H1 (cell line): ENCODE measurements around the gene QRICH2. TPM values are rescaled to one million over a fixed set of nuclear protein-coding genes. Genes with fewer than 3 reads are reported as not detected.

Experiments used
- CTCF ChIA-PET: fragments of 300-600 bp; sonication (Branson Sonifier 250); formaldehyde crosslinking; loops from one replicate; lab custom pipeline; 2021; ENCODE audit not compliant: partially characterized antibody; lab: Charles Lee
- POLR2A ChIA-PET: fragments of 300-600 bp; sonication (Branson Sonifier 250); formaldehyde crosslinking; loops from one replicate; lab custom pipeline; 2021; ENCODE audit warnings: inconsistent platforms; ENCODE audit not compliant: partially characterized antibody; lab: Charles Lee
- DNase-seq, 2 experiments: peaks; one replicate each; pipeline versions ENCODE4 v3.0.0 to v3.0.0-alpha.2; 2010 to 2022; ENCODE audit warnings: low spot score in 2 of 2, low read depth in 1 of 2, mixed read lengths in 1 of 2
- FAIRE-seq: peaks from 2 replicates; lab custom pipeline; 2011; peaks lifted over from hg19 to GRCh38; lab: Jason Lieb, UNC
- H2AFZ ChIP-seq: 2 replicates; pipeline ENCODE4 v1.8.1; 2012; ENCODE audit warnings: low read length, inconsistent platforms
- H2AK5ac ChIP-seq: 2 replicates; pipeline ENCODE4 v1.6.1; 2013; ENCODE audit warnings: low read depth, low read length
- H2BK120ac ChIP-seq: replicated peaks from 2 replicates; pipeline ENCODE3; 2013; ENCODE audit warnings: low read depth, low read length, inconsistent platforms
- H2BK12ac ChIP-seq: 2 replicates; pipeline ENCODE4 v1.6.1; 2013; ENCODE audit warnings: low read depth, low read length
- H2BK15ac ChIP-seq: 2 replicates; pipeline ENCODE4 v1.6.1; 2013; ENCODE audit warnings: low read length
- H2BK20ac ChIP-seq: 2 replicates; pipeline ENCODE4 v1.6.1; 2013; ENCODE audit warnings: low read length
- H2BK5ac ChIP-seq: 2 replicates; pipeline ENCODE4 v1.6.1; 2013; ENCODE audit warnings: low read depth, low read length
- H3K14ac ChIP-seq: 2 replicates; pipeline ENCODE4 v1.6.1; 2013; ENCODE audit warnings: inconsistent platforms; ENCODE audit not compliant: insufficient read length
- H3K18ac ChIP-seq: 2 replicates; pipeline ENCODE4 v1.6.1; 2013; ENCODE audit warnings: low read length; ENCODE audit errors: extremely low read depth
- H3K23ac ChIP-seq: 2 replicates; pipeline ENCODE4 v1.6.1; 2013; ENCODE audit warnings: inconsistent platforms; ENCODE audit not compliant: insufficient read length
- H3K23me2 ChIP-seq: 2 replicates; pipeline ENCODE4 v1.6.1; 2013; ENCODE audit warnings: low read depth, low read length
- H3K27ac ChIP-seq: 2 replicates; pipeline ENCODE4 v1.6.1; 2011; ENCODE audit warnings: low read depth, low read length, inconsistent platforms
- H3K27me3 ChIP-seq, 4 experiments: replicated peaks in 1 of 4; 1 replicate in 1 of 4; 2 replicates in 3 of 4; pipeline versions ENCODE4 v1.6.1 to v1.8.1; 2011 to 2013; ENCODE audit warnings: low read length in 3 of 4, mild to moderate bottlenecking in 3 of 4, inconsistent platforms in 2 of 4, mixed read lengths in 2 of 4, moderate library complexity in 1 of 4; ENCODE audit not compliant: control insufficient read depth in 3 of 4, insufficient read depth in 3 of 4; ENCODE audit errors: extremely low read depth in 1 of 4
- H3K36me3 ChIP-seq, 4 experiments: 2 replicates each; pipeline versions ENCODE4 v1.6.1 to v1.8.1; 2011 to 2013; ENCODE audit warnings: mild to moderate bottlenecking in 4 of 4, low read length in 3 of 4, moderate library complexity in 2 of 4, control low read depth in 1 of 4, inconsistent platforms in 1 of 4; ENCODE audit not compliant: insufficient read depth in 4 of 4, control insufficient read depth in 2 of 4
- H3K4ac ChIP-seq: replicated peaks from 2 replicates; pipeline ENCODE3; 2013; ENCODE audit warnings: low read length, low read depth, mixed read lengths, inconsistent platforms; ENCODE audit not compliant: insufficient read length
- H3K4me1 ChIP-seq, 4 experiments: replicated peaks in 1 of 4; 1 replicate in 1 of 4; 2 replicates in 3 of 4; pipeline versions ENCODE4 v1.6.1 to v1.8.1; 2011 to 2013; ENCODE audit warnings: low read length in 3 of 4, inconsistent platforms in 2 of 4, mixed read lengths in 1 of 4; ENCODE audit not compliant: insufficient read depth in 4 of 4, control insufficient read depth in 3 of 4
- H3K4me2 ChIP-seq, 2 experiments: 2 replicates each; pipeline versions ENCODE4 v1.6.1 to v1.8.1; 2011 to 2013; ENCODE audit warnings: low read depth in 2 of 2, low read length in 2 of 2, control low read depth in 1 of 2, inconsistent platforms in 1 of 2, mild to moderate bottlenecking in 1 of 2; ENCODE audit not compliant: insufficient read depth in 1 of 2
- H3K4me3 ChIP-seq, 4 experiments: fragments of 200-600, 300-600 bp in 1 of 4; sonication (generic), shearing (Covaris generic), sonication (Bioruptor Twin) in 1 of 4; 2 replicates each; pipeline versions ENCODE4 v1.5.1 to v1.8.1; 2011 to 2016; ENCODE audit warnings: low read length in 4 of 4, low read depth in 3 of 4, control low read depth in 2 of 4, inconsistent platforms in 2 of 4, mild to moderate bottlenecking in 2 of 4, mixed read lengths in 1 of 4, moderate library complexity in 1 of 4; ENCODE audit not compliant: insufficient read depth in 2 of 4; ENCODE audit errors: extremely low read depth in 1 of 4
- H3K56ac ChIP-seq: replicated peaks from 2 replicates; pipeline ENCODE3; 2013; ENCODE audit warnings: low read depth, mild to moderate bottlenecking, mixed read lengths, low read length, inconsistent platforms; ENCODE audit not compliant: insufficient read length
- H3K79me1 ChIP-seq: 2 replicates; pipeline ENCODE4 v1.6.1; 2013; ENCODE audit warnings: low read depth, low read length, control low read depth
- H3K79me2 ChIP-seq, 2 experiments: 2 replicates each; pipeline versions ENCODE4 v1.6.1 to v1.8.1; 2012 to 2013; ENCODE audit warnings: low read length in 2 of 2, mild to moderate bottlenecking in 2 of 2, inconsistent platforms in 1 of 2; ENCODE audit not compliant: insufficient read depth in 2 of 2, control insufficient read depth in 1 of 2
- H3K9ac ChIP-seq, 4 experiments: replicated peaks in 1 of 4; 1 replicate in 1 of 4; 2 replicates in 3 of 4; pipeline versions ENCODE4 v1.6.1 to v1.8.1; 2011 to 2013; ENCODE audit warnings: low read depth in 3 of 4, low read length in 3 of 4, control low read depth in 2 of 4, mild to moderate bottlenecking in 2 of 4, moderate library complexity in 2 of 4, inconsistent platforms in 1 of 4; ENCODE audit errors: extremely low read depth in 1 of 4
- H3K9me3 ChIP-seq, 2 experiments: 2 replicates each; pipeline versions ENCODE4 v1.6.1 to v1.8.1; 2012 to 2013; ENCODE audit warnings: mild to moderate bottlenecking in 2 of 2, moderate library complexity in 2 of 2, control low read depth in 1 of 2, inconsistent platforms in 1 of 2, low read depth in 1 of 2, low read length in 1 of 2, mixed read lengths in 1 of 2; ENCODE audit not compliant: insufficient read depth in 2 of 2
- H4K20me1 ChIP-seq, 2 experiments: replicated peaks in 1 of 2; 2 replicates each; pipeline versions ENCODE3 to v1.8.1; 2011 to 2013; ENCODE audit warnings: inconsistent platforms in 2 of 2, low read length in 2 of 2, mild to moderate bottlenecking in 1 of 2; ENCODE audit not compliant: insufficient read depth in 2 of 2, control insufficient read depth in 1 of 2
- H4K5ac ChIP-seq: 2 replicates; pipeline ENCODE4 v1.6.1; 2013; ENCODE audit warnings: low read length, low read depth, mixed read lengths, inconsistent platforms; ENCODE audit not compliant: insufficient read length
- H4K8ac ChIP-seq: 2 replicates; pipeline ENCODE4 v1.8.0; 2013; ENCODE audit warnings: mild to moderate bottlenecking, moderate library complexity, low read length, inconsistent platforms; ENCODE audit not compliant: insufficient read depth; ENCODE audit errors: extremely low read depth
- H4K91ac ChIP-seq: replicated peaks from 2 replicates; pipeline ENCODE3; 2013; ENCODE audit warnings: low read length, mixed read lengths, inconsistent platforms; ENCODE audit not compliant: insufficient read length
- ASH2L ChIP-seq: fragments of 200-600, 300-600 bp; sonication (generic); IDR thresholded peaks from one replicate; pipeline ENCODE4 v1.7.1; 2017; ENCODE audit warnings: low read length
- CTBP2 ChIP-seq: IDR thresholded peaks from 2 replicates; pipeline ENCODE4 v1.7.0; 2011; ENCODE audit warnings: borderline replicate concordance, mild to moderate bottlenecking, moderate library complexity, mixed read lengths, low read length; ENCODE audit not compliant: insufficient read depth, insufficient read length
- EP300 ChIP-seq, 2 experiments: IDR thresholded peaks; 1 replicate in 1 of 2; 2 replicates in 1 of 2; pipeline ENCODE4 v1.6.1; 2011 to 2012; ENCODE audit warnings: low read depth in 2 of 2, low read length in 2 of 2, mild to moderate bottlenecking in 2 of 2, borderline replicate concordance in 1 of 2, inconsistent platforms in 1 of 2, moderate library complexity in 1 of 2
- KDM1A ChIP-seq: fragments of 200-600, 300-600 bp; sonication (generic); IDR thresholded peaks from 2 replicates; pipeline ENCODE4 v1.7.1; 2016; ENCODE audit warnings: mild to moderate bottlenecking, low read length, borderline replicate concordance
- POU5F1 ChIP-seq: IDR thresholded peaks from 2 replicates; pipeline ENCODE4 v1.6.1; 2011; ENCODE audit warnings: low read depth, mild to moderate bottlenecking, low read length, moderate library complexity
- SAP30 ChIP-seq: fragments of 300-600 bp; sonication (generic); IDR thresholded peaks from 2 replicates; pipeline ENCODE4 v1.7.1; 2012; ENCODE audit warnings: low read length, moderate library complexity, mild to moderate bottlenecking, inconsistent platforms; ENCODE audit not compliant: insufficient read depth, insufficient replicate concordance
- SIX5 ChIP-seq: IDR thresholded peaks from 2 replicates; pipeline ENCODE4 v1.6.1; 2011; ENCODE audit warnings: mild to moderate bottlenecking, low read depth, low read length
- TAF1 ChIP-seq: IDR thresholded peaks from 2 replicates; pipeline ENCODE4 v1.6.1; 2011; ENCODE audit warnings: mild to moderate bottlenecking, low read depth, low read length
- ZNF274 ChIP-seq: IDR thresholded peaks from 2 replicates; pipeline ENCODE4 v1.7.0; 2012; ENCODE audit warnings: low read length, borderline replicate concordance; ENCODE audit errors: extremely low read depth
- WGBS, 2 experiments: shearing (Covaris generic) in 1 of 2; methylation state at CpG; one replicate each; pipeline versions ENCODE4 v1.1.6 to v1.1.7; 2013 to 2015; ENCODE audit warnings: low lambda C conversion rate in 2 of 2, mixed read lengths in 2 of 2, inconsistent platforms in 1 of 2, low coverage in 1 of 2, missing lambda C conversion rate in 1 of 2; ENCODE audit not compliant: insufficient replicate concordance in 2 of 2, insufficient coverage in 1 of 2, insufficient read length in 1 of 2; ENCODE audit errors: extremely low coverage in 1 of 2, missing lambda C conversion rate in 1 of 2; 5-methylcytosine and 5-hydroxymethylcytosine counted together
- polyA plus RNA-seq, 7 experiments: library from polyadenylated mRNA; depleted of rRNA in 3 of 7; stranded (reverse) in 5 of 7; unstranded in 2 of 7; fragments of >200 nt in 5 of 7; fragments of 200-250 nt in 2 of 7; gene quantifications; 1 replicate in 5 of 7; 2 replicates in 1 of 7; 4 replicates in 1 of 7; pipeline versions ENCODE4 v1.2.1 to v1.2.3, GENCODE V29; 2011 to 2013; ENCODE audit warnings: missing spikeins in 2 of 7, mixed read lengths in 2 of 7
- total RNA-seq: library from RNA; stranded (reverse); fragmentation: NEBNext Ultra II Directional; extraction: Animal tissue kit (Norgen Biotek cat#: 25700); gene quantifications from 2 replicates; pipeline ENCODE4 v1.2.1, GENCODE V29; 2021

The QRICH2 gene
- total and polyA plus RNA-seq, 2 of the 8 experiments (the other 6 are each of a cell fraction or from before 2014, with no cell fraction given), result 2.8 to 3.8 TPM

DNA sequence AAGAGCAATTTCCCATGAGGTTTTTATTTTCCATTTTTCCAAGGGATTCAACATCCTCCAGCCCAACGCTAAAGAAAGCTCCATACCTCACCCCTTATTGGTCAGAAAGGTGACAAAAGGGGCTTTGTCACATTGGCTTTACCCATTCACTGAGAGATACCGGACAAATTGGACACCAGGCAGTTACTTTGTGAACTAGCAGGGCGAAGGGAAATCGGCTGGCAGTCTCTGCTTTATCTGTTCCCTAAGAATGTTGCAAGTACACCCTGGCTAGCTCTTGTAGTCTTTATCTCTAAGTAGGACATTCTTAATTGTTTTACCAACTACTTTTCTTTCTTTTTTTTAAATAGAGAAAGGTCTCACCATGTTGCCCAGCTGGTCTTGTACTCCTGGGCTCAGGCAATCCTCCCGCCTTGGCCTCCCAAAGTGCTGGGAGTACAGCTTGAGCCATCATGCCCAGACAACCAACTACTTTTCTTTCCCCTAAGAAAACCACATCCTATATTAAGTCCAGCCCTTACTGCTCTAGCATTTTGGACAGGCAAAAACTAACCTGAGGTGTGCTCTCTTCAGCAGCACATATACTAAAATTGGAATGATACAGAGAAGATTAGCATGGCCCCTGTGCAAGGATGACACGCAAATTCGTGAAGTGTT is 28.8 kb upstream of the QRICH2 start:
- WGBS, 2 experiments, result 80% methylated on average over 7 of the region's 7 CpGs; no CpG with 5 or more reads in 1 of the 2 experiments
- Histone ChIP-seq H2BK15ac (no peak overlapping the region), H3K14ac (no peak overlapping the region), H2BK120ac (no peak overlapping the region), H3K56ac (no peak overlapping the region), H3K9ac (no peak overlapping the region), H3K4me2 (no peak overlapping the region), H3K79me2 (no peaks in the 10 kb centered on the region; a peak in 1 of 4 replicates), H3K27ac (no peak overlapping the region), H2BK20ac (no peak overlapping the region), H3K79me1 (peaks cover 4% of the 10 kb centered on the region; the same call in 1 of the 2 replicates), H3K4ac (no peak overlapping the region), H3K4me1 (no peaks in the 10 kb centered on the region), H3K4me3 (no peak overlapping the region), H4K8ac (no peak overlapping the region; the same call in 1 of the 2 replicates), H2BK12ac (no peak overlapping the region), H2BK5ac (no peak overlapping the region), H3K23me2 (no peaks in the 10 kb centered on the region), H3K9me3 (no peaks in the 10 kb centered on the region), H3K27me3 (no peaks in the 10 kb centered on the region), H2AFZ (no peak overlapping the region), H3K18ac (no peak overlapping the region), H3K36me3 (peaks cover 0 to 6% (median under 1%) of the 10 kb centered on the region in 4 experiments; a peak in 2 of 8 replicates), H4K20me1 (peaks cover 0 to 5% of the 10 kb centered on the region in 2 experiments), H4K5ac (no peak overlapping the region), H3K23ac (no peak overlapping the region), H4K91ac (no peak overlapping the region), H2AK5ac (no peak overlapping the region)
- no peak for FAIRE-seq
- DNase-seq, result no peak
- TF ChIP-seq KDM1A, result no peak
- TF ChIP-seq SIX5, result no peak
- no peak for TF ChIP-seq CTBP2
- no peak for TF ChIP-seq POU5F1
- TF ChIP-seq ZNF274, result no peak
- TF ChIP-seq TAF1, result no peak
- no peak for TF ChIP-seq EP300 (IDR thresholded peaks at IDR 0.05; ENCODE audit: borderline replicate concordance in 1 of 2, low read depth in 2 of 2, low read length in 2 of 2)
- no peak for TF ChIP-seq ASH2L
- TF ChIP-seq SAP30, result no peak
- POLR2A ChIA-PET, result interaction anchor here (1.4 kb wide), 1 partner anchor 15 kb away, joined by 4 read pairs; no protein-coding TSS in a partner anchor
- CTCF ChIA-PET, result interaction anchor here (0.9 to 3.3 kb wide), 4 partner anchors 28 to 71 kb away, joined by 3 to 10 read pairs (median 3); no protein-coding TSS in a partner anchor
